Measurements from ENCODE around the gene MDK.

MDK gene, protein sequence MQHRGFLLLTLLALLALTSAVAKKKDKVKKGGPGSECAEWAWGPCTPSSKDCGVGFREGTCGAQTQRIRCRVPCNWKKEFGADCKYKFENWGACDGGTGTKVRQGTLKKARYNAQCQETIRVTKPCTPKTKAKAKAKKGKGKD

DNA sequence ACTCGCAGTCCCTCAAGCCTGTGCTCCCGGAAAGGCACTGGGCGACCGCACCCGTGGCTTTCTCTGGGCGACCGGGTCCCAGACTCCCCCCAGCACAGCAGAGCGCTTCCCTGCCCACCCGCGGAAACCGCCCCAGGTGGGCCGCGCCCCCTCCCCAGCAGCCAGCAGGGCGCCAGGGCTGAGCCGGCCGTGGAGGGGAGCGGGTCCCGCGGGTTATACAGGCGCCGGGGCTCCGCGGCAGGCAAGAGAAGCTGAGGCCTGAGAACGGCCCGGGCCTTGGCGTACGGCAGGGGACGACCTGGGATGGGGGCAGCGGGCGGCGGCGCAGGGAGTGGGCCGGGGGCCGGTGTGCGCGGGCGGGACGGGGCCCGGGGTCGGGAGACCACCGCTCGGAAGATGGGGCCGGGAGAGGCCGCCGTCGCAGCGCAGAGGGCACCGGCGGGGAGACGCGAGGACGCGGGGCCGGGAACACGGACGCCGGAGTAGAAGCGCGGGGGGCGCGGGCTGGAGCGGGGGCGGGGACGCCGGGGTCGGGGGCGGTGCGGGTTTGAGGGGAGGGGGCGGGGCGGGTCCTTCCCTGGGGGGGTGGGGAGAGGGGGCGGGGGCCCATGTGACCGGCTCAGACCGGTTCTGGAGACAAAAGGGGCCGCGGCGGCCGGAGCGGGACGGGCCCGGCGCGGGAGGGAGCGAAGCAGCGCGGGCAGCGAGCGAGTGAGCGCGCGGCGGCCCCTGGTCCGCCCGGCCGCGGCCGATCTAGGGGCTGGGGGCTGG is at the start of gene MDK:
TSS of gene MDK (plus strand) at position 622 of the 771 bp plus-strand sequence. CDS start 389 bp downstream, outside the sequence.
- no peak for DNase-seq

- DNase-seq, result no peak
Measured at GRCh38 chr11:46332093-46332567, 49.3 kb upstream of the MDK start.

DNA sequence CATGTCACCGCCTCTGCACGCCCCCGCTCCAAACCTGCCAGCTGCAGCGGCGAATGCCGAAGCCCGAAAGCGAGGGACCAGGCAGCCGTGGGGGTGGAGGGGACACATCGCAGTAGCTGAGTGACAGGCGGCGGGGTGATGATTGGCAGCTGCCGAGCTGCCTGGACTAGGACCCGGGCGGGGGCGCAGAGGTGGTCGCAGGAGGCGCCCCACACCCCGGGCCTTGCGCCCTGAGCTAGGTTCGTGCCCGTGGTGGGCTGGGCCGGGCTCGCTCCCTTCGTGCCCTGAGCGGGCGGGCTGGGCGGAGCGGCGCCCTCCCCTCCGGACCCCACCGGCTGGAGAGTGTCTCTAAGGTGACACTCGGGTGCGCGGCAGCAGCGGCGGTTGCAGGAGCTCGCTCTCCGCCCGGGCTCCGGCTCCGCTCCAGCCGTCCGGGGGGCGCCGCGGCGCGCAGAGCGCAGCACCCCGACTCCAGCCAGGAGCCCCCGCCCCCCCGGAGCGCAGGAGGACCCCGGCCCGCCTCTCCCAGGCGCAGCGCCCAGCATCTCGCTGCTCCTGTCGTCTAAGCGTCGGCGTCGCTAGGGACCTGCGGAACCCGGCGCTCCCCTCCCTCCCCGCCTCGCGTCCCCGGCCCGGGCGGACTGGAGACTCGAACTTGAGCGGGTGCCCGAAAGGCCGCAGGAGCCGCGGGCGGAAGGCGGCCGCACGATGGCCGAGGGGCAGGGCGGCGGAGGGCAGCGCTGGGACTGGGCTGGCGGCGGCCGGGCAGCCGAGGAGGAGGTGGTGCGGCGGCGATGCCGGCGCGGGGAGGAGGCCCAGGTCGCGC is 48.7 kb upstream of the MDK start:
- DNase-seq, result peak; percentile 77

DNA sequence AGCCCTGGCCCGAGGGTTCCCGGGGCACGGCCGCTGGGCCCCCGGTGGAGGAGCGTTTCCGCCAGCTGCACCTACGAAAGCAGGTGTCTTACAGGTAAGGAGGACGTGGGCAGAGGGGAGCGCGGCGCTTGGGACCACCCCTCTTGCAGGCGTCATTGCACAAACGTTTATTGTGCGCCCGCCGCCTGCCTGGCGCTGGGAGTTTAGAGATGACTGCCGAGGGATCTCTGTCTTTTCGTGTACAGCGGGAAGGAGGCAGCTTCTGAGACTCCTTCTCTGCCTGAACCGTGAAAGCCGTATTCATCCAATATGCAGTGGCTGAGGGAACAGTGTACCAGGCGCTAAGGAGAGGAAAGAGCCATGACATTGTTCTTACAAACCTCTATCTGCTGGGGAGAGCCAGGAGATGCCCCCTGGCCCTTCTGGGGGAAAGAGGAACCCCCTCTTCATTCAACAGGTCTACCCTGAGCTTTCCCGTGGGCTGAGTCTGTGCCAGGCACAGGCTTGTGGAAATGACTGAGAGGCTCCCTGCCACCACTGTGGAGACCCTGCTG is 48.0 kb upstream of the MDK start:
- DNase-seq, result peak; percentile 42

DNA sequence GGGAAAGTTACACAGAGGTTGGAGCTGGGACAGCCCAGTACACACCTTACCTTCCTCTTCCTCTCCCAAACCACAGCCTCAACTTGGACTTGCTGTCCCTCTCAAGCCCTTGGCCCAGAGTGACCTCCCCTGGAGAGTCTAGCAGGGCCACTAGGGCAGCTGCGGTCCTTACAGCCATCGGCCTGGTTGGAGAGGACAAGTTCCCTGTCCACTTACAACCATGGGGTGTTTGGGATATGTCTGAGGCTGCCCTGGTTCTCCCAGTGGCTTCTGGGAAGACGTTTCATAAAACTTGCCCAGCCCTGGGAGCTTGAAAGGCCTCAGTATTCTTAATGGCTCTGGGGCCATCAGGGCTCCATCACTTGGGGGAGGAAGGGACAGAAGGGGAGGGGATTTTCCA is 47.3 kb upstream of the MDK start:
- DNase-seq, result no peak

DNA sequence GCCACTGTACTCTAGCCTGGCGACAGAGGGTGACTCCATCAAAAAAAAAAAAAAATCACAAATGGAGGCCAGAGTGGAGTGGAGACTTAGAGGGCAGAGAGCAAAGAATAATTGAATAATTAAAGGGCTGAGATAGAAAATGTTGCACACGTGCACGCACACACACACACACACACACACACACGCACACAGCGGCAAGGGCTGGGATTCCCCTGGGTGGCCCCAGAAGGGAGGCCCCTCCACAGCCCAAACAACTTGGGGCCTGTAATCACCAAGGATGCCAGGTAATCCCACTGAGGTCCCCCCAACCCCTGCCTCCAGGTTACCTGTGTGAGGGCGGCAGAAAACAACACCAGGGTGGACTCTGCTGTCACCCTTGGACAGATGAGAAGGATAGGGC is 46.2 kb upstream of the MDK start:
- DNase-seq, result no peak

DNA sequence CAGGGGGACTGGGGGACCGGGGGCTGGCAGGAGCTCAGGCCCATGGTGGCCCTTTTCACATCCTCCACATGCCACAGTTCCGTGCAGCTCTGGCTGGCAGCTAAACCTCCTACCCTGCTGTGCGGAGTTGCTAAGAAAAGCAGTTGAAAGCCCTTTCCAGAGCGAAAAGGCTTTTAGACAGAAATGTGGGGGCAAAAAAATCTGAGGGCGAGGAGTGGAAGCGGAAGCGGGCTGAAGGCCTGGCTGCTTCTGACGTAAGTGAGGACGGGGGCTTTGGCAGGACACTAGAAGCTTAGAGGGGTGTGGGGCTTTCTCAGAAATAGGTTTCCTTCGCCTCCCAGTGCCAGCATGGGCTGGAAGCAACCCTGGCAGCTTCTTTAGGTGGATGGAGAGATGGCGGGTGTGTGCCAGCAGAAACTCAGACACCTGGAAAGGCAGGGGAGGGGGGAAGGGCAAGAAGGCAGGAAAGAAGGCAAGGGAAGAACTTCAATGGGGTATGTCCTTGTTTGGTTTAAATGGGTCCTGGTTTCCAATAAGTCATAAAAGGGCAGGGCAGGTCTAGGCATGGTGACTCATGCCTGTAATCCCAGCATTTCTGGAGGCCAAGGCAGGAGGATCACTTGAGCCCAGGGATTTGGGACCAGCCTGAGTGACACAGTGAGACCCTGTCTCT is 45.4 kb upstream of the MDK start:
- DNase-seq, result no peak

DNA sequence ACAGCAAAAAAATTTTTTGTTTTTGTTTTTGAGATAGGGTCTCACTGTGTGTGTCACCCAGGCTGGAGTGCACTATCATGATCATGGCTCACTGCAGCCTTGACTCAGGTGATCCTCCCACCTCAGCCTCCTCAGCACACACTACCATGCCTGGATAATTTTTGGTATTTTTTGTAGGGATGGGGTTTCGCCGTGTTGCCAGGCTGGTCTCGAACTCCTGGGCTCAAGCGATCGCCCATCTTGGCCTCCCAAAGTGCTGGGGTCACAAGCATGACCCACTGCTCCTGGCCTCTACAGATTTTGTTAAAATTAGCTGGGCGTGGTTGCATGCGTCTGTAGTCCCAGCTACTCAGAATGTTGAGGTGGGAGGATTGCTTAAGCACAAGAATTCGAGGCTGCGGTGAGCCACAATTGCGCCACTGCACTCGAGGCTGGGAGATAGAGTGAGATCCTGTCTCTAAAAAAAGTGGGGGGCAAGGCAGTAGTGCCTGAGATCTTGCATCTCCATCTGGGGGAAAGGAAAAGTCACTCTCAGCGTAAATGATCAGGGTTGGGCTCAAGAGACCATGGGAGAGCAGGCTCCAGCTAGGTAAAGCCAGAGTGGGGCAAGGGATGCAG is 44.8 kb upstream of the MDK start:
- no peak for DNase-seq

GRCh38 chr11:46337626-46338345 is 43.7 kb upstream of the MDK start:
- no peak for DNase-seq

DNA sequence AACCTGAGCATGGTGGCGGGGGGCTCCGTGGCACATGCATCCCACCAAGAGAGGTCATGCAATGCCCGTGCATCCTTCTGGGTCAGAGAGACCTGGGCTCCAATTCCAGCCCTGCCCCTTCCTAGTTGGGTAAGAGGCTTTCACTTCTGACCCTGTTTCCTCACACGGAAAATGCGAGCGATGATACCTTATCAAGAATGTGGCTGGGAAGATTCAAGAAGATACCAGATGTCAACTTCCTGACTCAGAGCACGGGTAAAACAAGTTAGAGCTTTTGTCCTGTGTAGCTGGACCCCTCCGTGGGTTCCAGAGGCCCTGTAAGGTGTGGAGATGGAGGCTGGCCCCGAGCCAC is 42.9 kb upstream of the MDK start:
- no peak for DNase-seq

GRCh38 chr11:46338988-46339666 is 42.3 kb upstream of the MDK start:
- no peak for DNase-seq

DNA sequence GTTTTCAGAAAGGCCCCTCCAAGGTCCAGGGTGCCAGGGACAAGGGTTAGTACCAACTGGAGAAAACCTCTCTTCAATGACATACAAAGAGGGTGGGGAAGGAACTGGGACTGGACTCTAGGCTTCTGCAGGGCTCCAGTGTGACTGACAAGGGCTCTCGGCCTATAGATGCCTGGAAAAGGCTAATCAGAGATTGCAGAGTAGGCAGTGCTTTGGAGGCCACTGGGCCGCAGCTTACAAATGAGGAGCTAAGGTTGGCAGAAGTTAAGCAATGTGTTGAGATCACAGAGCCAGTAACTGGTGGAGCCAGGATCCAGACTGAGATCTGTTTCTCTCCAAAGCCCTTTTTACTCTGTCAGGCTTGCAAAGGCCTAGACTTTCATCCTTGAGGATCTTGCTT is 41.7 kb upstream of the MDK start:
- no peak for DNase-seq

- DNase-seq, result no peak
Measured at GRCh38 chr11:46341454-46341853, 40.0 kb upstream of the MDK start.

GRCh38 chr11:46342239-46342638 is 39.2 kb upstream of the MDK start:
- no peak for DNase-seq

DNA sequence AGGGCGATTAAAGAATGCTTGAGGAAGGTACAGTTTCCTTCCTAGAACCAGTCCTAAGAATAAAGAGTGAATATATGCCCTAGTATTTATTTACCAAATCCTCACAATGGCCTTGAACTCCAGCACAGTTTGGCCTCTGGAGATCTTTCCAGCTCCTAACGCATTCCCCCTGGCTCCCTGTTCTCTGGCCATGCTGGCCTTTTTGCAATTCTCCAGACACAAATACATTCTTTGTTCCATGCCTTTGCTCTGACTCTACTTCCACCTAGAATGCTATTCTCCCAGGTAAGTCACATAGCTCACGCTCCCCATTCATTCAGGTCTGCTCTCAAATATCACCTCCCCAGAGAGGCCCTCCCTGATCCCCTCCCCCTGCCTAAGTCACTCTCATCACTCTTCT is 37.9 kb upstream of the MDK start:
- no peak for DNase-seq

GRCh38 chr11:46345131-46345597 is 36.3 kb upstream of the MDK start:
- no peak for DNase-seq

DNA sequence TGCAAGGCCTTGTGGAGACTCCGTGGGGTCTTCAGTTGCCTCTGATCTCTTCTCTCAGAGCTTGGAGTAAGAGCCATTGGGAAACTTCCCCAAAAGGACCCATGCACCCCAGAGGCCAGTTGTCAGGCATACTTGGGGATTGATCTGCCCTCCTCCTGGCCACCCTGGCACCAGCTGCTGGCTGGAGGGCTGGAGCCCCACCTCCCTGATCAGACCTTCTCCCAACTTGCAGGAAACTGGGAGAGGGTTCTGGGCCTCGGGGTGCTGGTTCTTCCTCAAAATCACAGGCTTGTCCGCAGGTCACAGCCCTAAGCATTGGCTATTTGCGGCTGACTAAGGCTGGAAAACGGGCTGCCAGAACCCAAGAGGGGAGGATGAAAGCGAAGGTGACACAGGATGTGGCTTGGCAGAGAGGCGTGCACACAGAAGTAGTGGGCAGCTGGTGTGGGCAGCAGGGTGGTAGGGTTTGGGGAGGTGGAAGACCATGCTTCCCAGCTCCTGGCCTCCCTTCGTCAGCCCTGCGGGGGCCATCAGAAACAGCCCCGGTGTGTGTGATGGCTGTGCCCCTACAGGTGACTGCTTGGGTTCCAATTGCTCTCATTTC is 35.5 kb upstream of the MDK start:
- DNase-seq, result no peak

- DNase-seq, result peak; percentile 89
Measured at GRCh38 chr11:46346886-46347636, 34.4 kb upstream of the MDK start, which contains the start of gene DGKZ. Gene DGKZ (plus strand): TSS chr11:46347463. CDS start chr11:46347660, 197 bp downstream.

GRCh38 chr11:46347637-46348311 is 33.7 kb upstream of the MDK start:
- peak; percentile 29 for DNase-seq
